Fibroblast of the aortic adventitia (primary cell): ENCODE measurements around the gene CSNK1A1. TPM values are rescaled to one million over a fixed set of nuclear protein-coding genes. Genes with fewer than 3 reads are reported as not detected.

Experiments
- DNase-seq: peaks from one replicate; pipeline ENCODE4 v3.0.0-alpha.2; 2010; ENCODE audit warnings: low read depth
- H3K4me3 ChIP-seq: 2 replicates; pipeline ENCODE4 v1.5.1; 2011; ENCODE audit warnings: low read depth, mild to moderate bottlenecking, control low read depth, low read length, moderate library complexity
- total RNA-seq: library from RNA; depleted of rRNA; stranded (reverse); fragments of >200 nt; gene quantifications from 2 replicates; pipeline ENCODE4 v1.2.3, GENCODE V29; 2012; ENCODE audit warnings: low replicate concordance
- TF ChIP-seq, protein P1 (sequence below): IDR thresholded peaks from 2 replicates; pipeline ENCODE4 v1.5.1; 2011; ENCODE audit warnings: mild to moderate bottlenecking, low read length, control low read depth, inconsistent platforms; ENCODE audit not compliant: insufficient read depth

The CSNK1A1 gene
- total RNA-seq, 1 donor: 394 TPM

DNA sequence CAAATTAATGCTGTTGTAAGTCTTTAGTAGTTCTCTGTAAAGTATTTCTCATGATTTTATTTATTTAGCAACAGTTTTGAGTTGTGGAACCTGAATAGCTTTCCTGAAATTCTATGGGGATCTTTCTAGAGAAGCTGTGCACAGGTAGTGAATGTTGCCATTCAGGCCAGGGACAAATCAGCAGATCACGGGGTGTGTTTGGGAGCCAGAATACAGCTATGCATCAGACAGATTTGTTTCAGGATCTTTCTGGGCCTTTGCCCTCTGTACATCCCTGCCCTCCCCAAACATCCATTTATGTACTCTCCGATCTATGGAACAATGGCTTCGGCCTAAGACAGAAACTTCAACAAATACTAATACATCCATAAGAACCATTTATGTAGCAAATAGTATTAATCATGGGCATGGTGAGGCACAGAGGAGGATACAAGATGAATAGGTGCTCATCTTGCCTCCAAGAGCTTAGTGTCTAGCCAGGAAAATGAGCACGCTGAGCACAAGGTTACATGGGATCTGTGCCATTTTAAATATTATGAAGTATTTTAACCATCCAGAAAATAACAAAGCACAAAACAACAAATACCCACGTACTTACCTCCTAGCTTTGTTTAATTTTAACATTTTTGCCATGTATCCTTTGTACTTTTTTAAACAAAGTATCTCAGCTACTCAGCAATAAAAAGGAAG lies 43.1 kb upstream of the CSNK1A1 start:
- no peak overlapping the region for H3K4me3 ChIP-seq
- TF ChIP-seq, protein P1, sequence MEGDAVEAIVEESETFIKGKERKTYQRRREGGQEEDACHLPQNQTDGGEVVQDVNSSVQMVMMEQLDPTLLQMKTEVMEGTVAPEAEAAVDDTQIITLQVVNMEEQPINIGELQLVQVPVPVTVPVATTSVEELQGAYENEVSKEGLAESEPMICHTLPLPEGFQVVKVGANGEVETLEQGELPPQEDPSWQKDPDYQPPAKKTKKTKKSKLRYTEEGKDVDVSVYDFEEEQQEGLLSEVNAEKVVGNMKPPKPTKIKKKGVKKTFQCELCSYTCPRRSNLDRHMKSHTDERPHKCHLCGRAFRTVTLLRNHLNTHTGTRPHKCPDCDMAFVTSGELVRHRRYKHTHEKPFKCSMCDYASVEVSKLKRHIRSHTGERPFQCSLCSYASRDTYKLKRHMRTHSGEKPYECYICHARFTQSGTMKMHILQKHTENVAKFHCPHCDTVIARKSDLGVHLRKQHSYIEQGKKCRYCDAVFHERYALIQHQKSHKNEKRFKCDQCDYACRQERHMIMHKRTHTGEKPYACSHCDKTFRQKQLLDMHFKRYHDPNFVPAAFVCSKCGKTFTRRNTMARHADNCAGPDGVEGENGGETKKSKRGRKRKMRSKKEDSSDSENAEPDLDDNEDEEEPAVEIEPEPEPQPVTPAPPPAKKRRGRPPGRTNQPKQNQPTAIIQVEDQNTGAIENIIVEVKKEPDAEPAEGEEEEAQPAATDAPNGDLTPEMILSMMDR: no peak
- DNase-seq: no peak

- TF ChIP-seq, protein P1: no peak
- no peak for DNase-seq
- H3K4me3 ChIP-seq: no peak overlapping the region
Measured at GRCh38 chr5:149593370-149593769, 42.1 kb upstream of the CSNK1A1 start.

DNA sequence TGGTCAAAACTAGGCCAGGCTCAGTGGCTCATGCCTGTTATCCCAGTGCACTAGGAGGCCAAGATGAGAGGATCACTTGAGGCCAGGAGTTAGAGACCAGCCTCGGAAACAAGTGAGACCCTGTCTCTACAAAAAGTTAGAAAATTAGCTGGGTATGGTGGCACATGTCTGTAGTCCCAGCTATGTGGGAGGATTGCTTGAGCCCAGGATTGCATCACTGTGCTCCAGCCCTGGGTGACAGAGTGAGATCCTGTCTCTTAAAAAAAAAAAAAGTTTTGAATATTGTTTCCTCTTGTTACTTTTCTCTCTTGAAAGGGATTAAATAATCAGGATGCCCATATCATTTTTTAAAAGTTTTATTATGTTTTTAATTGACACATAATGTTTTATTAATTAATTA lies 37.7 kb upstream of the CSNK1A1 start:
- DNase-seq: no peak
- TF ChIP-seq, protein P1: no peak

DNA sequence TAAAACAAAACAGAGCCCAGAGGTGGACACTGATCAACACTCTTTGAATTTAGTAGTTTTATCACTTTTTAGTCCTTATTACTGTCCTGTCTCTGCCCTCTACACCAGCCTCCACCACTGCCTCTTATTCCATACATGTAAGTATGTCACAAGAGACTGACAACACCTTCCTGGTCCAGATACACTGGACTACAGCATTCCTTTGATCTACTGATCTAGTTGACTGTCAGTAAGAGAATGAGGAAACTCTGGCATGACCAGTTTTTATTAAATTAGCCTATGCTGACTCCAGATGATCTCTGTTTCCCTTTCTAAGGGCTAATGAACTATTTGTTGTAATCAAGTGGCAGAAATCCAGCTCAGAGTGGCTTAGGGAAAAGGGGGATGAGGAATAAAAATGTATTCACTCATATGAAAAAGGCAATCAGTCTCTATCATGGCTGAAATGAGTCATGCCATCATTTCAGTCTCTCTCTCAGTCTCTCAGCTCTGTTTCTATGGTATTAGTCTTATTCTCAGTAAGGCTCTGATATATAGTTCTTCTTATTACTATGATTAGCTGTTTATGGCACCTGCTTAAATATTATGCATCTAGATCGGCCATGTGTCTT lies 35.6 kb upstream of the CSNK1A1 start:
- TF ChIP-seq, protein P1: no peak
- no peak overlapping the region for H3K4me3 ChIP-seq
- no peak for DNase-seq

More for the DNA sequence above, 37.7 kb upstream of the CSNK1A1 start:
- no peak overlapping the region for H3K4me3 ChIP-seq

DNA sequence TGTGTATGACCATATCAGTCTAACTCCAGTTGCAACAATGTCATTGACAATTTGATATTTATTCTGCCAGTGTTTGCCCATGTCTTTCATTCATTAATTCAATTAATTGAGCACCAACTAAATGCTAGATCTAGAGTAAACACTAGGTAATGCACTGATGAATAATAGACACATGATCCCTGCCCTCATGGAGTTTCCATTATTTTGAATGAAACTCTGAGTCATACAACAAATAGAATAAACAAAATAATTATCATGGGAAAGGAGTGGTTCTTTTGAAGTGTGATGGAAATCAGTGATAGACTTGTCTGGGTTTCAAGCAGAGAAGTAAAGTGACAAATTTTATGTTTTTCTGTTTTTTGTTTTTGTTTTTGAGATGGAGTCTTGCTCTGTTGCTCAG lies 34.7 kb upstream of the CSNK1A1 start:
- TF ChIP-seq, protein P1: no peak
- DNase-seq: no peak
- H3K4me3 ChIP-seq: no peak overlapping the region

- DNase-seq: no peak
- TF ChIP-seq, protein P1: no peak
- no peak overlapping the region for H3K4me3 ChIP-seq
Measured at GRCh38 chr5:149584121-149584520, 32.9 kb upstream of the CSNK1A1 start.
